HEK293 (cell line): ENCODE measurements around the gene LOXL1.
A peak's percentile ranks its signal among the peaks of the same experiment; 100 is the strongest.

Source experiments
- CTCF ChIA-PET: fragments of 350-600 bp; formaldehyde crosslinking; extraction: SDS; loops from one replicate; lab custom pipeline; 2021; ENCODE audit warnings: antibody characterized with exemption; lab: Yijun Ruan, JAX
- POLR2A ChIA-PET: fragments of 300-600 bp; formaldehyde crosslinking; extraction: SDS; loops from one replicate; lab custom pipeline; 2020; ENCODE audit warnings: antibody characterized with exemption, inconsistent platforms; lab: Yijun Ruan, JAX
- H3K27ac ChIP-seq: fragments of 200-500 bp; sonication (Bioruptor generic); 2 replicates; pipeline ENCODE4 v1.5.1; 2014; ENCODE audit warnings: low read depth, low read length, control low read depth, inconsistent platforms; ENCODE audit errors: extremely low read depth
- H3K36me3 ChIP-seq, 2 experiments: fragments of 200-500 bp in 1 of 2; sonication (Bioruptor generic) in 1 of 2; 1 replicate in 1 of 2; 2 replicates in 1 of 2; pipeline ENCODE4 v1.5.1; 2014 to 2017; ENCODE audit warnings: inconsistent platforms in 2 of 2, low read length in 2 of 2; ENCODE audit not compliant: control insufficient read depth in 2 of 2, insufficient read depth in 1 of 2
- H3K4me1 ChIP-seq: fragments of 200-500 bp; sonication (Bioruptor generic); 2 replicates; pipeline ENCODE4 v1.5.1; 2014; ENCODE audit warnings: mild to moderate bottlenecking, low read length, inconsistent platforms; ENCODE audit not compliant: control insufficient read depth, insufficient read depth
- H3K4me3 ChIP-seq: 2 replicates; pipeline ENCODE4 v1.5.1; 2011; ENCODE audit warnings: low read depth, mild to moderate bottlenecking, control low read depth, low read length, moderate library complexity
- H3K9me3 ChIP-seq: fragments of 200-500 bp; sonication (Bioruptor generic); 2 replicates; pipeline ENCODE4 v1.5.1; 2014; ENCODE audit warnings: low read depth, low read length, inconsistent platforms; ENCODE audit not compliant: control insufficient read depth, insufficient read depth
- ELK4 ChIP-seq: IDR thresholded peaks from 2 replicates; pipeline ENCODE4 v1.6.1; 2011; ENCODE audit warnings: mild to moderate bottlenecking, low read depth, low read length, borderline replicate concordance
- FEZF1 ChIP-seq: fragments of 450-650 bp; formaldehyde crosslinking; IDR thresholded peaks from 2 replicates; pipeline ENCODE4 v1.5.1; 2016; ENCODE audit warnings: missing biosample characterization, missing genetic modification characterization
- OSR2 ChIP-seq: fragments of 450-650 bp; formaldehyde crosslinking; IDR thresholded peaks from 2 replicates; pipeline ENCODE4 v1.5.1; 2016; ENCODE audit warnings: missing biosample characterization, missing genetic modification characterization
- SCRT2 ChIP-seq: fragments of 450-650 bp; formaldehyde crosslinking; IDR thresholded peaks from 2 replicates; pipeline ENCODE4 v1.5.1; 2016; ENCODE audit warnings: missing biosample characterization, missing genetic modification characterization
- WT1 ChIP-seq: fragments of 450-650 bp; formaldehyde crosslinking; IDR thresholded peaks from 2 replicates; pipeline ENCODE4 v1.5.1; 2016; ENCODE audit warnings: missing biosample characterization, missing genetic modification characterization
- YY2 ChIP-seq: fragments of 450-650 bp; formaldehyde crosslinking; IDR thresholded peaks from 2 replicates; pipeline ENCODE4 v1.5.1; 2016; ENCODE audit warnings: missing biosample characterization, missing genetic modification characterization
- ZBTB26 ChIP-seq: fragments of 450-650 bp; formaldehyde crosslinking; optimal IDR thresholded peaks from 2 replicates; pipeline ENCODE3; 2016; ENCODE audit warnings: missing biosample characterization, mild to moderate bottlenecking, missing genetic modification characterization
- ZIC2 ChIP-seq: fragments of 450-650 bp; formaldehyde crosslinking; IDR thresholded peaks from 2 replicates; pipeline ENCODE4 v1.5.1; 2016; ENCODE audit warnings: missing biosample characterization, missing genetic modification characterization
- ZNF155 ChIP-seq: fragments of 450-650 bp; formaldehyde crosslinking; IDR thresholded peaks from 2 replicates; pipeline ENCODE4 v1.5.1; 2016; ENCODE audit warnings: missing biosample characterization, missing genetic modification characterization
- ZNF184 ChIP-seq: fragments of 450-650 bp; IDR thresholded peaks from 2 replicates; pipeline ENCODE4 v1.5.1; 2018; ENCODE audit warnings: missing biosample characterization, mild to moderate bottlenecking, missing genetic modification characterization
- ZNF202 ChIP-seq: fragments of 450-650 bp; formaldehyde crosslinking; IDR thresholded peaks from 2 replicates; pipeline ENCODE4 v1.5.1; 2016; ENCODE audit warnings: missing biosample characterization, missing genetic modification characterization, borderline replicate concordance
- ZNF221 ChIP-seq: fragments of 450-650 bp; formaldehyde crosslinking; IDR thresholded peaks from 2 replicates; pipeline ENCODE4 v1.5.1; 2017; ENCODE audit warnings: missing biosample characterization, missing genetic modification characterization, borderline replicate concordance
- ZNF280D ChIP-seq: fragments of 450-650 bp; formaldehyde crosslinking; IDR thresholded peaks from 2 replicates; pipeline ENCODE4 v1.5.1; 2016; ENCODE audit warnings: missing biosample characterization, missing genetic modification characterization
- ZNF341 ChIP-seq: fragments of 450-650 bp; formaldehyde crosslinking; IDR thresholded peaks from 2 replicates; pipeline ENCODE4; 2016; ENCODE audit warnings: low read depth, missing biosample characterization, missing genetic modification characterization
- ZNF398 ChIP-seq: fragments of 450-650 bp; formaldehyde crosslinking; IDR thresholded peaks from 2 replicates; pipeline ENCODE4 v1.5.1; 2017; ENCODE audit warnings: missing biosample characterization, missing genetic modification characterization
- ZNF548 ChIP-seq: fragments of 450-650 bp; formaldehyde crosslinking; IDR thresholded peaks from 2 replicates; pipeline ENCODE4 v1.5.1; 2016; ENCODE audit warnings: missing biosample characterization, missing genetic modification characterization
- ZNF555 ChIP-seq: fragments of 450-650 bp; formaldehyde crosslinking; conservative IDR thresholded peaks from 2 replicates; pipeline ENCODE4 v1.5.1; 2017; ENCODE audit warnings: missing biosample characterization, mild to moderate bottlenecking, missing genetic modification characterization, inconsistent platforms
- ZNF560 ChIP-seq: fragments of 450-650 bp; formaldehyde crosslinking; IDR thresholded peaks from 2 replicates; pipeline ENCODE4 v1.5.1; 2017; ENCODE audit warnings: missing biosample characterization, missing genetic modification characterization, borderline replicate concordance
- ZNF585B ChIP-seq: fragments of 450-650 bp; formaldehyde crosslinking; IDR thresholded peaks from 2 replicates; pipeline ENCODE4 v1.5.1; 2016; ENCODE audit warnings: missing biosample characterization, missing genetic modification characterization
- ZNF670 ChIP-seq: fragments of 450-650 bp; formaldehyde crosslinking; IDR thresholded peaks from 2 replicates; pipeline ENCODE4 v1.5.1; 2016; ENCODE audit warnings: missing biosample characterization, missing genetic modification characterization, low read depth
- ZNF785 ChIP-seq: fragments of 450-650 bp; formaldehyde crosslinking; IDR thresholded peaks from 2 replicates; pipeline ENCODE4 v1.5.1; 2016; ENCODE audit warnings: missing biosample characterization, missing genetic modification characterization
- ZSCAN30 ChIP-seq: fragments of 450-650 bp; IDR thresholded peaks from 2 replicates; pipeline ENCODE4 v1.5.1; 2018; ENCODE audit warnings: missing biosample characterization, mild to moderate bottlenecking, missing genetic modification characterization, moderate library complexity
- ZSCAN4 ChIP-seq: fragments of 450-650 bp; formaldehyde crosslinking; IDR thresholded peaks from 2 replicates; pipeline ENCODE4 v1.5.1; 2017; ENCODE audit warnings: missing biosample characterization, missing genetic modification characterization

LOXL1 gene

GRCh38 chr15:73954188-73955145, 28.2 kb downstream of the LOXL1 start:
- CTCF ChIA-PET: interaction anchor here (0.9 to 14.4 kb wide), 3 partner anchors 14 to 46 kb away, joined by 3 to 276 read pairs (median 3); no protein-coding TSS in a partner anchor
- Histone ChIP-seq H3K36me3 (no peaks in the 10 kb centered on the region), H3K4me1 (peaks cover 6% of the 10 kb centered on the region; the same call in 1 of the 2 replicates), H3K27ac (no peak overlapping the region), H3K4me3 (no peak overlapping the region), H3K9me3 (no peaks in the 10 kb centered on the region)
- TF ChIP-seq SCRT2 (tag by site-specific recombination) (peak; percentile 71), ZNF155 (tag by site-specific recombination) (no peak), ZIC2 (tag by site-specific recombination) (0 out of 2 replicates have a peak, but pooled peaks have one; percentile 20), ZNF341 (tag by site-specific recombination) (0 out of 2 replicates have a peak, but pooled peaks have one; percentile 8)
- POLR2A ChIA-PET: no interaction called here

- ChIA-PET POLR2A (no interaction called here), CTCF (interaction anchor here (1.1 to 14.4 kb wide), 2 partner anchors 14 to 27 kb away, joined by 3 to 276 read pairs; no protein-coding TSS in a partner anchor)
- TF ChIP-seq ELK4 (no peak), ZSCAN4 (tag by site-specific recombination) (no peak), ZNF585B (tag by site-specific recombination) (no peak), ZSCAN30 (no peak), OSR2 (tag by site-specific recombination) (no peak), ZNF398 (tag by site-specific recombination) (no peak), ZNF280D (tag by site-specific recombination) (no peak), ZNF555 (no peak), ZNF202 (no peak), ZNF221 (no peak), ZBTB26 (tag by site-specific recombination) (no peak), YY2 (tag by site-specific recombination) (no peak), ZNF670 (tag by site-specific recombination) (no peak), ZNF184 (no peak), WT1 (tag by site-specific recombination) (no peak), ZNF560 (tag by site-specific recombination) (no peak), FEZF1 (no peak), ZNF785 (tag by site-specific recombination) (no peak), ZNF548 (tag by site-specific recombination) (no peak)
- TF ChIP-seq, all 188 proteins: peak for 0
Measured at GRCh38 chr15:73955326-73955725, 29.1 kb downstream of the LOXL1 start.

More at GRCh38 chr15:73955326-73955725, 29.1 kb downstream of the LOXL1 start:
- H3K4me1 ChIP-seq: peaks cover 6% of the 10 kb centered on the region; the same call in 1 of the 2 replicates
- no peak overlapping the region for H3K27ac ChIP-seq
- no peak overlapping the region for H3K4me3 ChIP-seq
- H3K9me3 ChIP-seq: no peaks in the 10 kb centered on the region
- no peaks in the 10 kb centered on the region for H3K36me3 ChIP-seq
